ENCODE measurements around the gene SLC22A23.

GRCh38 chr6:3349388-3350251 lies 107.2 kb downstream of the SLC22A23 start:
- TF ChIP-seq TAF1 (IDR thresholded peaks at IDR 0.05; ENCODE audit: borderline replicate concordance, low read depth, low read length) (no peak), POLR2A (IDR thresholded peaks at IDR 0.05; ENCODE audit: low read depth, low read length) (no peak), POLR2AphosphoS5 (IDR thresholded peaks at IDR 0.05; ENCODE audit: low read depth, low read length) (no peak)

Data from GM12892 (cell line).